Fibroblast of skin of back (primary cell): ENCODE measurements around the gene NEBL.

Experiments
- DNase-seq: peaks from one replicate; pipeline ENCODE4 v3.0.0-alpha.2; 2013

Gene NEBL

GRCh38 chr10:20778008-20778757 lies 118.9 kb downstream of the NEBL start:
- no peak for DNase-seq

GRCh38 chr10:20776384-20777118 lies 120.6 kb downstream of the NEBL start:
- DNase-seq = no peak

GRCh38 chr10:20771051-20771450 lies 126.1 kb downstream of the NEBL start:
- DNase-seq = no peak

- DNase-seq = no peak
Measured at GRCh38 chr10:20769481-20769880, 127.6 kb downstream of the NEBL start.

GRCh38 chr10:20768843-20769242 lies 128.3 kb downstream of the NEBL start:
- DNase-seq = peak; percentile 30

- peak; percentile 80 for DNase-seq
Measured at GRCh38 chr10:20767028-20767427, 130.1 kb downstream of the NEBL start.

GRCh38 chr10:20765066-20765465 lies 132.0 kb downstream of the NEBL start:
- no peak for DNase-seq

GRCh38 chr10:20760460-20760859 lies 136.7 kb downstream of the NEBL start:
- DNase-seq = peak; percentile 33

GRCh38 chr10:20748551-20748950 lies 148.6 kb downstream of the NEBL start:
- no peak for DNase-seq

GRCh38 chr10:20747782-20748181 lies 149.3 kb downstream of the NEBL start:
- no peak for DNase-seq

- DNase-seq = no peak
Measured at GRCh38 chr10:20746856-20747255, 150.3 kb downstream of the NEBL start.

- DNase-seq = no peak
Measured at GRCh38 chr10:20745556-20746375, 151.3 kb downstream of the NEBL start.

GRCh38 chr10:20744821-20745220 lies 152.3 kb downstream of the NEBL start:
- peak; percentile 76 for DNase-seq

- no peak for DNase-seq
Measured at GRCh38 chr10:20743942-20744341, 153.2 kb downstream of the NEBL start.

GRCh38 chr10:20742737-20743541 lies 154.2 kb downstream of the NEBL start:
- DNase-seq = no peak

GRCh38 chr10:20740120-20740519 lies 157.0 kb downstream of the NEBL start:
- DNase-seq = no peak

- no peak for DNase-seq
Measured at GRCh38 chr10:20737107-20737506, 160.0 kb downstream of the NEBL start.
